Esophagus squamous epithelium (tissue), 5 donors: Measurements from ENCODE around the gene ANXA9. TPM values are rescaled to one million over a fixed set of nuclear protein-coding genes. Genes with fewer than 3 reads are reported as not detected.

Experiments
- DNase-seq: peaks from one replicate; lab custom pipeline; 2025; lab: John Stamatoyannopoulos, UW
- H3K27ac ChIP-seq, 4 donors: fragments of 200-600 bp; sonication (generic); one replicate each; pipeline ENCODE4 v1.5.1; 2016 to 2019; ENCODE audit warnings: mild to moderate bottlenecking in 1 of 4
- H3K27me3 ChIP-seq, 4 donors: fragments of 200-600 bp; sonication (generic); 1 replicate in 3 of 4; 2 replicates in 1 of 4; pipeline versions ENCODE4 v1.5.1 to v1.6.0; 2017 to 2021; ENCODE audit warnings: antibody characterized with exemption in 1 of 4
- H3K36me3 ChIP-seq, 3 donors: fragments of 200-600 bp; sonication (generic); one replicate each; pipeline ENCODE4 v1.5.1; 2016 to 2019
- H3K4me1 ChIP-seq, 3 donors: fragments of 200-600 bp; sonication (generic); one replicate each; pipeline ENCODE4 v1.5.1; 2017 to 2019
- H3K4me3 ChIP-seq, 4 donors: fragments of 200-600 bp; sonication (generic); 1 replicate in 3 of 4; 2 replicates in 1 of 4; pipeline ENCODE4 v1.5.1; 2016 to 2019; ENCODE audit warnings: mild to moderate bottlenecking in 2 of 4, moderate library complexity in 1 of 4
- H3K9me3 ChIP-seq, 3 donors: fragments of 200-600 bp; sonication (generic); one replicate each; pipeline ENCODE4 v1.5.1; 2016 to 2019
- POLR2A ChIP-seq, 4 donors: fragments of 450-650 bp; IDR thresholded peaks; one replicate each; pipeline ENCODE4 v1.6.1; 2017; ENCODE audit warnings: antibody characterized with exemption in 4 of 4, mild to moderate bottlenecking in 4 of 4, moderate library complexity in 3 of 4
- WGBS, 2 donors: methylation state at CpG; one replicate each; pipeline ENCODE4 v1.1.5; 2018; 5-methylcytosine and 5-hydroxymethylcytosine counted together
- intact Hi-C: fragments of 100-400 bp; cut with DNase I; formaldehyde crosslinking; loops from one replicate; pipeline ENCODE4 v1.15.0; 2022
- total RNA-seq, 4 donors: library from RNA; depleted of rRNA; stranded (reverse); fragments of >200 nt; gene quantifications; one replicate each; pipeline ENCODE4 v1.1.0, GENCODE V29; 2016
- TF ChIP-seq, protein P1 (sequence below), 6 experiments: fragments of 450-650 bp in 4 of 6; fragments of 200-600 bp in 2 of 6; sonication (generic) in 2 of 6; IDR thresholded peaks; one replicate each; pipeline ENCODE4 v1.5.1; 2016 to 2019; ENCODE audit warnings: antibody characterized with exemption in 6 of 6, mild to moderate bottlenecking in 4 of 6, moderate library complexity in 4 of 6
- donor health status: DM: yes; HTN: yes; CAD: no.

The ANXA9 gene
- total RNA-seq, 4 donors from 2014 or later, result 1.2 to 7.8 (median 4.4) TPM

DNA sequence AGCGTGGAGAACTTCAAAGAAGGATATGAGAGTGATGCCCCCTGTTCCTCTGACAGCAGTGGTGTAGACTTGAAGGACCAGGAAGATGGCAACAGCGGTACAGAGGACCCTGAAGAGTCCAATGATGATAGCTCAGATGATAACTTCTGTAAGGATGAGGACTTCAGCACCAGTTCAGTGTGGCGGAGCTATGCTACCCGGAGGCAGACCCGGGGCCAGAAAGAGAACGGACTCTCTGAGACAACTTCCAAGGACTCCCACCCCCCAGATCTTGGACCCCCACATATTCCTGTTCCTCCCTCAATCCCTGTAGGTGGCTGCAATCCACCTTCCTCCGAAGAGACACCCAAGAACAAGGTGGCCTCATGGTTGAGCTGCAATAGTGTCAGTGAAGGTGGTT, 21.4 kb upstream of the ANXA9 start:
- no peak overlapping the region for H3K27ac ChIP-seq
- no peak for TF ChIP-seq POLR2A (IDR thresholded peaks at IDR 0.05)
- TF ChIP-seq, protein P1, sequence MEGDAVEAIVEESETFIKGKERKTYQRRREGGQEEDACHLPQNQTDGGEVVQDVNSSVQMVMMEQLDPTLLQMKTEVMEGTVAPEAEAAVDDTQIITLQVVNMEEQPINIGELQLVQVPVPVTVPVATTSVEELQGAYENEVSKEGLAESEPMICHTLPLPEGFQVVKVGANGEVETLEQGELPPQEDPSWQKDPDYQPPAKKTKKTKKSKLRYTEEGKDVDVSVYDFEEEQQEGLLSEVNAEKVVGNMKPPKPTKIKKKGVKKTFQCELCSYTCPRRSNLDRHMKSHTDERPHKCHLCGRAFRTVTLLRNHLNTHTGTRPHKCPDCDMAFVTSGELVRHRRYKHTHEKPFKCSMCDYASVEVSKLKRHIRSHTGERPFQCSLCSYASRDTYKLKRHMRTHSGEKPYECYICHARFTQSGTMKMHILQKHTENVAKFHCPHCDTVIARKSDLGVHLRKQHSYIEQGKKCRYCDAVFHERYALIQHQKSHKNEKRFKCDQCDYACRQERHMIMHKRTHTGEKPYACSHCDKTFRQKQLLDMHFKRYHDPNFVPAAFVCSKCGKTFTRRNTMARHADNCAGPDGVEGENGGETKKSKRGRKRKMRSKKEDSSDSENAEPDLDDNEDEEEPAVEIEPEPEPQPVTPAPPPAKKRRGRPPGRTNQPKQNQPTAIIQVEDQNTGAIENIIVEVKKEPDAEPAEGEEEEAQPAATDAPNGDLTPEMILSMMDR (IDR thresholded peaks at IDR 0.05), result no peak
- H3K4me3 ChIP-seq, result no peak overlapping the region
- no peaks in the 10 kb centered on the region for H3K9me3 ChIP-seq
- intact Hi-C loops, result no loop called here
- WGBS, 2 donors, result 96 to 98% methylated on average over 6 to 7 of the region's 7 CpGs
- H3K27me3 ChIP-seq, result no peaks in the 10 kb centered on the region
- peaks cover 24 to 100% (median 41%) of the 10 kb centered on the region in 3 donors for H3K36me3 ChIP-seq
- no peaks in the 10 kb centered on the region for H3K4me1 ChIP-seq
- DNase-seq, result no peak

DNA sequence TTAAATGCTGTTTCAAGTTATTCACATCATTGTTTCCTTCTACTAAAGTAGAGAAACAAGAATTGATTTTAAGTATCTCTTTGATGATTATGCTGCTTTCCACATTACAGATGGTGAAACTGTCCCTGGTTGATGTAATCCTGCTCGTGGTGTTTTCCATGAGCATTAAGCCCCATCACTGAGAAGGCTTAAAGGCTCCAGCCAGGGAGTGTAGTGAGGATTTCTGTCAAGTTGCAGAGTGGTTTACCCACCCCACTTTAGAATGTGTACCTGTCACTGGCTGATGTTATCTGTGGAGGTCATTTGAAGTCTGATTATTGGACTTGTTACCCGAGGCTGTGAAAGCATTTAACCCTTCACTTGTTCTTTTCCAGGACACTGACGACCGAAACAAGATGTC, 20.3 kb upstream of the ANXA9 start:
- Histone ChIP-seq H3K36me3 (peaks cover 34 to 100% (median 52%) of the 10 kb centered on the region in 3 donors), H3K27ac (no peak overlapping the region), H3K4me3 (no peak overlapping the region), H3K9me3 (no peaks in the 10 kb centered on the region), H3K27me3 (no peaks in the 10 kb centered on the region), H3K4me1 (no peaks in the 10 kb centered on the region)
- DNase-seq, result no peak
- intact Hi-C loops, result no loop called here
- no peak for TF ChIP-seq POLR2A (IDR thresholded peaks at IDR 0.05)
- TF ChIP-seq, protein P1 (IDR thresholded peaks at IDR 0.05), result no peak
- WGBS, 2 donors, result 60 to 66% methylated on average over 4 of the region's 4 CpGs

DNA sequence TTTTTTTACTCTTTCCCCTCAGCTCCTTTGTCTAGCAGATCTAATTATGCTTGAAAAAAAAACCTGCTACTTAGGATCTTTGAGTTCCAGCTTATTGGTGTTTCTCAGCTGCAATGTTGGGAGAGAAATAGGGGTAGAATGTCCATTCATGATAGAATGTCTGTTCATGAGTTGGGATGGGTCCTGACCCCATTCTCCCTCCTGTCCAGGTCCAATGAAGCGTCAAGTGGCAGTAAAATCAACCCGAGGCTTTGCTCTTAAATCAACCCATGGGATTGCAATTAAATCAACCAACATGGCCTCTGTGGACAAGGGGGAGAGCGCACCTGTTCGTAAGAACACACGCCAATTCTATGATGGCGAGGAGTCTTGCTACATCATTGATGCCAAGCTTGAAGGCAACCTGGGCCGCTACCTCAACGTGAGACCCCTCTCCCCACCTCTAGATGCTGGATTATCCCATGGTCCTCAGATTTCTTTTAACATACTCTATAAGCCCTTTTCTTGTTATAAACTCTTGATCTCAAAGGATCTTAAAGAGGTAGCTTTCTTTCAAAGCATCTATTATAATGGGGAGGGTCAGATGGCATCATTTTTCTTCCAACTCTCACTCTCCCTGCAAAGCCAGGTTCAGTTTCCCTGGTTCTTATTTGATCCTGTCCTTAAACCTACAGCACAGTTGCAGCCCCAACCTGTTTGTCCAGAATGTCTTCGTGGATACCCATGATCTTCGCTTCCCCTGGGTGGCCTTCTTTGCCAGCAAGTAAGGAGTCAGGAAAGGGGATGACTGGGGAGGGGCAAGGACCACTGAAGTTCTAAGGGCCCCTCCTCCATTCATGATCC, 18.6 kb upstream of the ANXA9 start:
- no peak overlapping the region for H3K27ac ChIP-seq
- 86 to 87% methylated on average over 9 to 10 of the region's 10 CpGs for WGBS, 2 donors
- H3K4me1 ChIP-seq, result no peaks in the 10 kb centered on the region
- H3K36me3 ChIP-seq, result peaks cover 50 to 100% (median 64%) of the 10 kb centered on the region in 3 donors
- no peak for TF ChIP-seq POLR2A (IDR thresholded peaks at IDR 0.05)
- TF ChIP-seq, protein P1 (IDR thresholded peaks at IDR 0.05), result no peak
- no peak for DNase-seq
- H3K4me3 ChIP-seq, result no peak overlapping the region
- intact Hi-C loops, result no loop called here
- no peaks in the 10 kb centered on the region for H3K9me3 ChIP-seq
- no peaks in the 10 kb centered on the region for H3K27me3 ChIP-seq

DNA sequence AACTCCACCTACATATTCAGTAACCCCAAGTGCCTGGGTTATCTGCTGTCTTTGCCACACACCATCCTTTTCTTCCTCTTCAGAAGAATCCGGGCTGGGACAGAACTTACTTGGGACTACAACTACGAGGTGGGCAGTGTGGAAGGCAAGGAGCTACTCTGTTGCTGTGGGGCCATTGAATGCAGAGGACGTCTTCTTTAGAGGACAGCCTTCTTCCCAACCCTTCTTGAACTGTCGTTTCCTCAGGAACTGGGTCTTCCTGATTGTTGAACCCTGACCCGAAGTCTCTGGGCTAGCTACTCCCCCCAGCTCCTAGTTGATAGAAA, 18.0 kb upstream of the ANXA9 start:
- no peak for DNase-seq
- H3K9me3 ChIP-seq, result no peaks in the 10 kb centered on the region
- H3K4me3 ChIP-seq, result no peak overlapping the region
- peaks cover 54 to 98% (median 63%) of the 10 kb centered on the region in 3 donors for H3K36me3 ChIP-seq
- H3K27me3 ChIP-seq, result no peaks in the 10 kb centered on the region
- intact Hi-C loops, result no loop called here
- WGBS, 2 donors, result 77 to 87% methylated on average over 3 to 4 of the region's 5 CpGs
- no peak for TF ChIP-seq POLR2A (IDR thresholded peaks at IDR 0.05)
- TF ChIP-seq, protein P1 (IDR thresholded peaks at IDR 0.05), result no peak
- H3K4me1 ChIP-seq, result no peaks in the 10 kb centered on the region
- no peak overlapping the region for H3K27ac ChIP-seq

DNA sequence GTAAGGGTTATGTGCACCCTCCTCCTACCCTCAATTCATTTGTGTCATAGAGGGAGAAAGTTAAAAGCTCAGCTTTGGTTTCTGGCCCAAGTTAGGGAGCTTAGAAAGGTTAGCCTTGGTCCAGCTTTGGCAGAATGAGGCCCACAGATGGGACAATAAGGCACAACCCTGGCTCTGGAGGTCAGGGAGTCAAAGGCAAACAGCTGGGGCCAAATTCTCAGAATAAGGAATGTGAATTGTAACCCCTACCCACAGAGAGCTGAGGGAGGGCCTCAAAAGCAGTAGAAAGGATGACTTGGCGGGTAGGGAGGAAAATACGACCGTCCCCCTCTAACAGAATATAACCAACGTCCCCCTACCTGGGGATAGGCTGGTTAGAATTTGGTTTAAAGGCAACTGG, 16.5 kb upstream of the ANXA9 start:
- H3K36me3 ChIP-seq, result peaks cover 44 to 84% (median 52%) of the 10 kb centered on the region in 3 donors
- intact Hi-C loops, result no loop called here
- no peak for DNase-seq
- TF ChIP-seq, protein P1 (IDR thresholded peaks at IDR 0.05), result no peak
- TF ChIP-seq POLR2A (IDR thresholded peaks at IDR 0.05), result no peak
- no peaks in the 10 kb centered on the region for H3K27me3 ChIP-seq
- no peaks in the 10 kb centered on the region for H3K9me3 ChIP-seq
- no peak overlapping the region for H3K4me3 ChIP-seq
- H3K4me1 ChIP-seq, result peaks cover 5 to 13% (median 6%) of the 10 kb centered on the region in 3 donors
- 79 to 87% methylated on average over 4 of the region's 4 CpGs for WGBS, 2 donors
- no peak overlapping the region for H3K27ac ChIP-seq
